IPS DF 4.7 (cell line): ENCODE results near the gene BLOC1S1.

Experiments
- DNase-seq: peaks from one replicate; pipeline ENCODE4 v3.0.0-alpha.2; 2013; ENCODE audit warnings: low spot score; ENCODE audit errors: extremely low read depth

BLOC1S1 gene

DNA sequence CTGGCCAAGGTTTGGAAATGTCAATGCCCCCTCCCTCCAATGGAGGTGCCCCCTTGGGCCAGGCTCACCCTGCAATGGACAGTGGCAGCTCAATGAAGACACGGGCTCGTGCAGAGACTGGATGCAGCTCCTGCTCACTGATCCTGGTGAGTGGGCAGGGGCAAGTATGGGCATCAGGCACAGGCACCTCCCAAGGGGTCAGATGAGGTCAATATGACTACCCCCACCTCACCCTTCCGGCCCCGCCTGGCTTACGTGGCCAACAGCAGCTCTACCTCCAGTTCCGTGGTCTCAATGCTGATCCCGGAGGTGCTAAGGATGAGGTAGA, 21.7 kb upstream of the BLOC1S1 start:
- DNase-seq: no peak

DNA sequence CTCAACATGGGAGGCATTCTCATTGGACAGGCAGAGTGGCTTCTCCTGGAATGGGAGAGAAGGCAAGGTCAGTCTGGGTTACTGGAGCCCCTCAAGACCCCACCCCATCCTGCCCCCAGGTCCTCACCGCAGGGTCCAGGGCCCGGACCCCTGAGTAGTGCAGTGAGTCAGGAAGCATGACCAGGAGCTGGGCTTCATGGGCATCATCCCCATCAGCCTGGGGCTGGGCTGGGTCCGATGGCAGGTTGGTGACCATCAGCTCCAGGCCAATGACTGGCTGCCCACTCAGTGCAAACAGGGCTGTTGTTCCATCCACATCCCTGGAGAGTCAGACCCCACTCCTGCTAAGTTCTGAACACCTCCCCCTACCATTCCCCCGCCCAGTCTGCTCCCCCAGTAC, 21.2 kb upstream of the BLOC1S1 start:
- no peak for DNase-seq

DNA sequence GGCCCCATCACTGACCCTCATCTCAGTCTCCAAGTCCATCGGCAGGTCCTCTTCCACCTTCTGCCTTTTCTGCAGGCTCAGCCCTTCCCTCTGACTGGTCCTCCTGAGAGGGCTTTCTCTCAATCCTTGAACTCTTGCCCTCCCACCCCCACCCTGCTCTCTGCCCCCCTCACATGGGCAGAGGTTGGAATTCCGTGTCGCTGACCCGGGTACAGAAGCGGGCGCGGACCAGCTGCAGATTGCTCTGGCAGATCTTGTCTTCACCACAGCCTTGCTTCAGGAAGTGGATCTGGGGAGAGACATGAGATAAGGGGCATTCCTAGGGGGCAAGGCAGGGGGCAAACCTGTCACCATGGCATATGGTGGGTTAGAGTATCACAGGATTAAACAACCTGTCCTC, 20.5 kb upstream of the BLOC1S1 start:
- no peak for DNase-seq

DNA sequence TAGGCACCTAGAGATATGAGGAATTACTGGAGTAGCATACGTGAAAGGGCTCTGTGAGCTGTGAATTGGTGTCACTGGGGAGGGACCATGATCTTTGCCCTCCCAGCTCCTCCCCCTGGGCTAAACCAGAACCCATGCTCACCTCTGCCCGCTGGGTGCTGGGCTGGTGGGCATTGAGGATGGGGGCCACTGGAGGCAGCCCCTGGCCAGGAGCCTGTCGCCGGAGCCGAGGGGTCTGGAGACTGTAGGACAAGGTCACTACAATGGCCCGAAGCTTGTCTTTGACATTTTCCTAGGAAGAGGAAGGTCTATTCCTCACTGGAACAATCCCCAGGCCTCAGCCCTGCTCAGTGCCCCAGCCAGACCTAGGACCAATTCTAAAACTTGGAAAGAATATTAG, 19.7 kb upstream of the BLOC1S1 start:
- no peak for DNase-seq

DNA sequence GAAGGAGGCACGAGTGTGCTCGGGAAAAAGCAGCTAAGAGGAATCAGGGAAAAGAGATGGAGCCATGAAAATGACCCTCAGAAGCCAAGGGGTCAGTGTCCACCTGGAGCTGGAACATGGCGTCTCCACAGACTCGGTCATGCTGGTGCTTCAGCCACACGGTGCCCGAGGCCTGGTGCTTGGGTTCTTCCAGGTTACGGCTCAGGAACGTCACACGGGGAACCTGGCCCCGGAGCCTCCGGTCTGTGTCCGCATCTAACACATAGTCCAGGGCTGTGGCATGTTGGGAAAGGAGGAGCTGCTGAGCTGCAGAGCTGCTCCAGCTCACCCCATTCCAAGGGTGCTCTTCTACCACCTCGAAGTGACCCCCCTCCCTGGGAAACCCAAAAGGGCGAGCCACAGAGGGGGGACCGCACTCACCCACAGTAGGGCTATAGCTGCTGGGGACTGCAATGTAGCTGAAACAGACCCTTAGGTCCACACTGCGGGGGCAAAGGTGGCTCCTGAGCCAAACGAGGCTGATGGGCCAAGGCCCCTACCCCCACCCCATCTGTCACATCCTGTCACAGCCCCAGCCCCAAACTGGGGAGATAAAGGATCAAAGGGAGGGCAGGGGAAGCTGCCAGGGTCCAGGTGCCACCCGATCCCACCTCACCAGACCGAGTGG, 18.9 kb upstream of the BLOC1S1 start:
- no peak for DNase-seq

DNA sequence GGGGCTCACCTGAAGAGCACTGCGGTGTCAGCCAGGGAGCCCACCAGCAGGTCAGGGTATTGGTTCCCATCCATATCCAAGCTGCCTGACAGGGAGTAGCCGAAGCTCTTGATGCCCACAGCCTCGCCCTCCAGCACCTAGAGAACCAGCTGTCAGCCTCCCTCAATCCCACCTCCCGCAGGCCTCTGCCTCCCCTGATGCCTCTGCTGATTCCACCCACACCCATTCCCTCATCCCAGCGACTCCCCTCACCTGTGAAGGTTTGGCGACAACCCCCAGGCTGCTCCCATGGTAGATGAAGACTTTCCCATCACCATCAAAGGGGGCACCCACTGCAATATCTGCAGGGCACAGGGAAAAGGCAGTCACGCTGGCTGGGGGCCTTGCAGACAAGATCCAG, 18.2 kb upstream of the BLOC1S1 start:
- no peak for DNase-seq

DNA sequence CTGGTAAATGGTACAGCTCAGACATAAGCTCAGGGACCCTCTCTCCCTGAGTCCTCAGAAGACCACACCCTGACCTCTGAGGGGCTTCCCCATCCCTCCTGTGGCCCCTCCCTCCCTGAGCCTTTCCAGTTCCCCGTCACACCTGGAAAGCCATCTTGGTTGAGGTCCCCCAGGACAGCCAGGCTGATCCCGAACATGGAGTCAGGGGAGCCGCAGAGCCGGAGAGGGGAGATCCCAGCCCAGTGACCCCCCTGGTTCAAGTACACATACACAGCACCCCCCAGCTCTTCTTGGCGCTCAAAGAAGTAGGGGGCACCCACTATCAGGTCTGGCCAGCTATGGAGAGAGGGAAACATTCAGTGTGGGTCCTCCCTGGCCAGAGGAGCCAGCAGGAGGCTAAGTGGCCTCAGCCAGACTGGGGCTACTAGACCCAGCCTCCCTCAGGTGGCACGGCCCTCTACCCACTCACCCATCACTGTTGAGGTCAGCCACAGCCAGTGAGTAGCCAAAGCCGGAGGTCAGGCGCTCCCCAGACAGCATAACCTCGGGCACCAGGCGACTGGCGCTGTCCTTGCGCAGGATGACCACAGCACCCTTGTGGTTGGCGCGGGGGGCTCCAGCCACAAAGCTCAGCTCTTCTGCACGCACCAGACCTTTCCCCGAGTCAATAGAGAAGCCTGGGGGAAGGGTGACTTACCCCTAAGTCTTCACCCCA, 17.4 kb upstream of the BLOC1S1 start:
- no peak for DNase-seq

DNA sequence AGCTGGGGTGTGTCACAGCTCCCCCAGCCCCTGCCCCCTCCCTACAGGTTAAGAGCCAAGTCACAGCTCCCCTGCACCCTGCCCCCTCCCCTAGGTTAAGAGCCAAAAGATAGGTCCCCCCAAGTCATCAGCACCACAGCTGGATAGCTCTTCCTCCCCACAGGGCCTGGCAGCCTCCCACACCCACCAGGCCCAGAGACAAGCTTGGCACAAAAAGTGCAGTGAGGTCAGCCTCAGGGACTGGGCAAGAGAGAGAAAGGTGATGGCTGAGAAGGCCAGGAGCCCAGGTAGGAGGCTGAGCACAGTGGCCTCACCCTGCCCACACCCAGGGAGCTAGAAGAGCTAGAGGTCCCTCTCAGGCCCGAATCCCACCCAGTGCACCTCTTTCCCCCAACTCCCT, 16.9 kb upstream of the BLOC1S1 start:
- no peak for DNase-seq

DNA sequence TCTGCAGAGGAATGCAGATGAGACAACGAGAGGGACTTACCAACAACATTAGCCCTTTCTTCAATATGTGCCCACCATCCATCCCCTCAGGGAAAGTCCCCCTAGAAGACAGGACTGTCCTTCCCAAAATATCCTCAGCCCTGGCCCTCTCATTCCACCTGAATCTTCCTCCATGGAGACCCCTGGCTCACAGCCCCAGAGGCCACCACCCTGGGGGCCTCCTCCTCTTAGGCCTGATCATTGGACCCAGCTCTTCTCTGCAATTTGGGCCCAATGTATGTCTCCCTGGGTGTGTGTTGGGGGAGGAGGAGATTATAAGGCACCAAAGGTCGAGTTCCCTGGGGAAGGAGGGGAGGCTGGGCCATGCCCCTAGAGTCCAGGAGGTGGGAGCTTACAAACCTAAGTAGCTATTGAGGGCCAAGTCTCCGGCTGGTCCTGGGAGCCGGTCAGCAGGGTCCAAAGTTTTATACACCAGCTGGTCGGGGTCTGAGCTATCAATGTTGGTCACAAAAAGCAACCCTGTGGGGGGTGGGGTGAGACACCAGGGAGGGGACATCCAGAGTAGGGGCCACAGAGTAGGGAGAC, 16.3 kb upstream of the BLOC1S1 start:
- DNase-seq: no peak

DNA sequence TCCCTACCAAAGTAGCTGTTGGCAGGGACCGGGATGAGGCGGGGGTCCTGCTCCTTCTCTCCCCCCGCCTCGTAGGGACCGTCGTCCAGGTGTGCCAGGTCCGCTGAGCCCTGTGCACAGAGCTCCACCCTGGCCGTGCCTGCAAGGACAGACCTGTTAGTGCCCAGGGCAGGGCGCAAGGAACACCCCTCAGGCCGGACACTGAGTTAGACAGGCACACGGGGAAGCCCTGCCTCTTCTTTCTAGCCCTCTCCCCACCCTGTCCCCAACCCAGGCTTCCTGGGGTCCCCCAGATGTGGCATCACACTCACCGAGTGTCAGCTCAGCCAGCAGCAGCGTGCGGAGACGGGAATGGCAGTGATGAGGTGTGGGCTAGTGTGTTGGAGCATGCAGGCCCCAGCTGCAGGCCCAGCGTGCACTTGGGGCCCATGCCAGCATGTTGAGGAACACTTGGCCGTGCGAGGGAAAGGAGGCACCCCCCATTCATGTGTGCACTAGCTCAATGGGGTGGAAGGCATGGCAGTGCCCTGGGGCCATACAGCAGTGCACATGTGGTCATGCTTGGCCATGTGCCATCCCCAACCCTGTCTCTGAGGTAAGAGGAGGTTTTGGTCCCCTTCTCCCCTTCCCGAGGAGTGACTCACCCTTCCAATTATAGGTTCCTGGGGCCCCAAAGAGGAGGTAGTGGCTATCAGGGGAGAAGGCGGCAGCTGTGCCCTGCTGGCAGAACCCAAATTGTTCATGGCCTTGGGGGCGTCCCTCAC, 15.4 kb upstream of the BLOC1S1 start:
- no peak for DNase-seq

DNA sequence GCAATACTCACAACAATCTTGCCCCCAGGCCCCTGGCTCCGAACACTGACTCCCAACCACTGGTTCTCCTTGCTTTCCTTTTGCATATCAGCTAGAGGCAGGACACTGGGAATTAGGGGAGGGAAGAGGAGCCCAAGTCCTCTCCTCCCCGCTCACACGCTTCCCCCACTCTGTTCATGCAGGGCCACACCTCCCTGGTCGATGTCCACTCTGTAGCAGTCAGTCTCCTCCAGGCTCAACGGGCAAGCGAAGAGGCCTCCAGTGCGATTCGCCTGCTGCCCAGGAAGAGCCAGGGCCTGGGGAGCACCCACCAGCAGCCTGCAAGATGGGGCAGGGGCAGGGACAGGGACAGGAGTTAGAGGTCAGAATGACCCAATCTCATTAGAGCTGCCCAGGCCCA, 13.0 kb upstream of the BLOC1S1 start:
- no peak for DNase-seq

DNA sequence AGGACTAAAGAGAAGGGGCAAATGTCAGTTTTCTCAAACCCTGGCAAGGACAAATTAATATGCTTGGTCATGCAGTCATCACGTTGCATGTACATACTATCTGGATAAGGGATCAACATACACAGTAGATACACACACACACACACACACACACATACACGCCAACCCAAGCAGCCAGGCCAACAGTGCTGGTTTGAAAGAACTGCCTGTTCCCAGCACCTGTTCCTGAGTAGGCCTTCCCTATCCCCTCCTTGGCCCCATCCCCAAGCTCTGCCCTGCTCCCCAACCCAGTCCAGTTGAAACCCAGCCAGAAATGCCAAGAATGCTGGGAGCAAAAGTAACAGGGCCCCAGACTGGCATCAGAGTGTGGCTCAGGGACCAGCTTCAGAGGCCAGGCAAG, 12.6 kb upstream of the BLOC1S1 start:
- DNase-seq: no peak

DNA sequence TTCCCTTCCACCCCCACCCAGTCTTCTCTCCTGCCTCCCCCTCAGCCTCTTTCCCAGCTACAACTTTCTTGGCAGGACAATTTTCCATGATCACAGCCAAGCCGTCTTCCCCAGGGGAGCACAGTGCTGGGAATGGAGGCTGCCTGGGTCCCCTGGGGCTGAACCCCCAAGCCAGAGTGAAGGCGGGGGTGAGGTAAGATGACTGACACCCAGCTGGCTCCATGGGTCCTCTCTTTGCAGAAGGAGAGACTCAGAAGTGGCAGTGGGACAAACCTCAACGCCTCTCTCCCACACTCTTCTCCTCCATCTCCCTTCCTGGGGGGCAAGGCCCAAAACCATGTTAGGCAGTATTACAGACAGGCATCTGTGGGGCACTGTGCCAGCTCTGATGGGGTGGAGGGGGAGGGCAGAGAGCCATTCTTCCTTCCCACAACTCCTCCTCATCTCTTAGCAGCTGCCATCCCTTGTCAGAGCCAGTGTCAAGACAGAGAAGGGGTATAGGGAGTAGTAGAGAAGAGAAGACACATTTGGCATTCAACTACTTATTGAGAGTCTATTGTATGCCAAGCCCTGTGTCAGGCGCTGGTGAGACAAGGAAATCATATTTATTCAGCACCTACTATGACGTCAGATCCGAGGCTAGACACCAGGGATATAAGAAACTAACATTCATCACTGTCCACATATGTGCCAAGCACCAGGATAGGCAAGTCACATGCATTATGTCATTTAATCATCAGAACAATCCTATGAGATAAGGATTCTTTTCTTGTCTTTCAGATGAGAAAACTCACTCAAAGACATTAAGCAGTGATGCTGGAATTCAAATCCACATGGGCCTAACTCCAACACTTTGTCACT, 11.7 kb upstream of the BLOC1S1 start:
- DNase-seq: no peak

DNA sequence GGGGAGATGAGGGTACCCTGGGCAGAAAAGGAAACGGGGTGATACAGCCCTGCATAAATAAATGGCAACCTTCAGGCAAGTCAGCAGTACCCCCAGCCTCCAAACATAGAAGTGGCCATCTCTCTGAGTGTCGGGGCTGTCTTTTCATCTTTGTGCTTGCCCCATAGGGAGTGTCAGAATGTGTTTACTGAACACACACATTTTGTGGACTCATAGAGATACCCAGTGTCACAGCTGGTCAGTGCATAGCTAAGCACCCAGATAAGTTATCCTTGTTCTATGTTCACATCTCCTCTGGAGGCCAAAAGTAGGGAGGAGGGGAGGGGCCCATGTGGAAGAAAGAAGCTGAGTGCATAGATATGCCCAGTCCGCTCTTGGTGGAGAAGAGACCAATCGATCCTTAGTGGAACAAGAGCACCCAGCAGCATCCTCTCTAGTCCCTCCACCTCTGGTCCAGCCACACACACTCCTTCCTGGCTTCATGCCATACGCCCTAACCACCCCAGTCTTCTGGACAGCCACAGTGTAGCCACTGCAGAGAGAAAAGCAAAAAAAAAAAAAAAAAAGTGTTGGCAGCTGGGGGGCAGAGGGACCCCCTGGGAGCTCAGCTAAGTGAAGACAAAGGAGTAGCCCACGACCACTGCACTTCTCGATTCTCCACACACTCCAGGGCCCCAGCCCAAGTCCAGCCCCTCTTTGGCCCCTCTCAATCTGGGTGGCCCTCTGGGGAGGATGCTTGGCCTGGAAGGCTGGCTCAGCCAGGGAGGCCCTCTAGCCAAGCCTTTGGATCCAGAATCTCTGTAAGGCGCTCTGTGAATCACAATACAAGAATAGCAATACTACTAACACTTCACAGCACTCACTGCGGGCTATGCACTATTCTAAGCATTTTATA, 10.8 kb upstream of the BLOC1S1 start:
- DNase-seq: no peak

DNA sequence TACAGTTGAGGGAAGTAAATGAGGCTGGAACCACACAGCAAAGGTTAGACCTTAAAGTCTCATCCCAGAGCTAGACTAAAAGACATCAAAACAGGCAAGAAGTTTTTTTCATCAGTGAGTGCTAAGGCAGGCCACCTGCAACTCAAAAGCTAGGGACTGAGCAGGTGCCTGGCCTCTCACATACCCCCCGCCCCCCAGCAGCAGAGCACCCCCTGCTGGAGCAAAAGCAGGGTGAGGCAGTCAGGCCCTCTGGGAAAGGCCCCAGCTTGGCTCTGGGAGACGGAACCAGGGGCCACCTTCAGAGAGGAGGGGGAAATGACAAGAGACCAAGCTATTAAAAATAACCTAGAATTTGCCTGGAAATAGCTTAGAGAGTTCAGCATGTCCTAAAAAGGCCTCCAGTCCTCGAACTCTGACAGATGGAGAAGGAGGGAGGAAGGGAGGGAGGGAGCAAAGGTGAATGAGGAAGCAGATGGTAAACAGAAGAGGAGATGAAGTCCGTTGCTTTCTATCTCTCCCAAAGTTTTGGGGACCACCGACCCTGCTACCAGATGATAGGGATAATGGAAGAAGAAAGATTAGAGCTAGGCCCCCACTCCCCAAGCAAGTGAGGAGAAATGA, 10.0 kb upstream of the BLOC1S1 start:
- no peak for DNase-seq

DNA sequence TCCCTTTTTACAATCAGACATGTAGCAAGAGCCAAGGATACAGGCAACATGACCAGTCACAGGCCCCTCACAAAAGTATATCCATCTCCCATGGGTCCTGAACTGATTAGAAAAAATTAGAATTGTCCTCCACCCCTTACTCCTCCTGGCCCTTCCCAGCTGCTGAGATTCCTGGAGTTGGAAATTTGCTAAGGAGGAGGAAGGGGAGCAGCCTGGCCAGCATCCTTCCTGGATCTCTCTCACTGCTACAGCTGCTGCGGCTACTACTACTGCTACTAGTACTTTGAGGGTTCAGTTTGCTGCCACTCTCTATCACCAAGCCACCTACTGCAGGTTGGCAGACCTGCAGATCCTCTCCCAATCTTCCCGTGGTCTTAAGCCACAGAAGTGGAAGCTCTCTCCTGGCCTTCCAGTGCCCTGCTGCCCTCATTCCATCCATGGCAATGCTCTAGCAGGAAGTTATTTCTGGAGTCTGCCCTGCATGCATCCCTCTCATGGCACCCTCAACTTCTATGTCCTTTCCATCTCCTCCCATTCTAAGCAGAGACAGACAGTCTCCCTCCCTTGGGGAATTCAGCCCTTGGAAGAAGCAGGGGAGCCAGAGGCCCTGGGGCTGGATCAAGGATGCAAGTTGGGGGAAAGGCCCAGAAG, 9.2 kb upstream of the BLOC1S1 start:
- DNase-seq: no peak

DNA sequence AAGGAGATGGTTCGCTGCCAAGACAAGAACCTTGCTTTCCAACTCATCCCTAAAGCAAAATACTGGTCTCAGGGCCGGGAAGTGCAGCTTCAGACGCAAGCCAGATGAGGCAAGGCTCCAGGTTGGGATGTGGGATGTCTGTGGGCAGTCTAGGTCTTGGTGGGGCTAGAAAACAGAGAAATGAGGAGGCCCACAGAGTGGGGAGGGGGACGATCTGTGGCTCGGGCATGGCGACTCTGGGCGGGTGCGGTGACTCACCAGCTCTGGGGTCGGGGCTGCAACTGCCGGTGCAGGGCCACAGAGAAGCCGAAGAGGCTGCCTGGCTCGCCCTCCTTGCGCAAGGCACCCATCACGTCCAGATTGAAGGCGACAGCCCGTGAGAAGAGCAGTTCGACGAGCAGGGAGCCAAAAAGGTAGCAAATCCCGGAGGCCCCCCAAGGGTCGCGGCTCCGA, 8.6 kb upstream of the BLOC1S1 start:
- DNase-seq: no peak

DNA sequence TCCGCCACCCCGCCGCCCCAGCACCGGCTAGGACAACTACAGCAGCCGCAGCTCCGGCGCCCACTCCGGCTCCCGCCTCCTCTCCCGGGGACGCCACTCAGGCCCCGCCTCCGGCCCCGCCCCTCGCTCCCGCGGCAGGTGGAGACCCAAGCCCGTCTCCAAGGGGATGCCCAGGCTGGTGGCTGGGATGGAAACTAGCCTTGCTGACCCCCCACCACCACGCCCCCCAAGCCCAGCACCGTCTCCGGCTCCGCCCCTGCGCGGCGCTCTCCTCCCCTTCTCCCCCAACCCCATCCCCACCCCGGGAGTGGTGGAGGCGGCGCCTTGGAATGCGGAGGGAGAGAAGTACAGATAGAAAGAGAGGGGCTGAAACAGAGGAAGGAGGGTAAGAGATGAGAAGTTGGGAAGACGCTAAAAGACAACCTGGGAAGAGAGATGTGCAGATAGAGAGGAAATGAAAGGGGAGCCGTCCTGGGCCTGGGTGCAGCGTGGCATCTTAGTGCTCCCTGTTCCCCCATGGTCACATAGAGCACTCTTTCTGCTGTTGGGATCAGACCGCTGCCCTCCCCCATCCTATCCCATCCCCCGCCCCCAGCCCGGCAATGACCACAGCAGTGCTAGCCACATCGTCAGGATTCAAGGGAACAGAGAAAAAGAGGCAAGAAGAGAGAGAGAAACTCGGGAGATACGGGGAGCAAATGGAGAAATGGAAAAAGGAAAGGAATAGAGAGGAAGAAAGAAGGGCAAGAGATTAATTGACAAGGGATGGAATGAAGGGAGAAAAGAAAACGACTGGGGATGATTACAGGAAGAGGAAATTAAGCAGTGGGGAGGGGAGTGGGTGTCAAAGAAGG, 7.8 kb upstream of the BLOC1S1 start, which contains the start of gene ITGA7:
Gene ITGA7, minus strand, starts transcription at position 64 of the 854 bp plus-strand sequence. CDS start 222 bp downstream, outside the sequence.
- peak; percentile 87 for DNase-seq
